Measurements from ENCODE around the gene FREM2. TPM values are rescaled to one million over a fixed set of nuclear protein-coding genes. Genes with fewer than 3 reads are reported as not detected.

The FREM2 gene
- total RNA-seq, 4 donors from 2014 or later = 10.8 to 18.0 (median 12.7) TPM

- TF ChIP-seq EP300 (IDR thresholded peaks at IDR 0.05) (no peak), CTCF (IDR thresholded peaks at IDR 0.05) (no peak), POLR2A (IDR thresholded peaks at IDR 0.05) (no peak)
- Histone ChIP-seq H3K4me3 (no peak overlapping the region), H3K27me3 (no peaks in the 10 kb centered on the region), H3K36me3 (no peaks in the 10 kb centered on the region), H3K9me3 (peaks cover 0 to 21% (median 5%) of the 10 kb centered on the region in 4 donors), H3K4me1 (peaks cover 0 to 5% (median 0%) of the 10 kb centered on the region in 4 donors), H3K27ac (peak overlapping the region in 2 of 4 donors; percentile 21 to 79)
- DNase-seq (ENCODE audit: low spot score in 2 of 2) = no peak
- WGBS, 2 donors = 50 to 59% methylated on average over 2 of the region's 2 CpGs
These were observed 117.2 kb downstream of the FREM2 start for GRCh38 chr13:38804061-38804460.

- peaks cover 0 to 25% (median 7%) of the 10 kb centered on the region in 4 donors for H3K9me3 ChIP-seq
- H3K4me3 ChIP-seq = no peak overlapping the region
- TF ChIP-seq EP300 (IDR thresholded peaks at IDR 0.05) (no peak), POLR2A (IDR thresholded peaks at IDR 0.05) (no peak), CTCF (IDR thresholded peaks at IDR 0.05) (no peak)
- H3K27me3 ChIP-seq = no peaks in the 10 kb centered on the region
- 33 to 50% methylated on average over 1 of the region's 1 CpG for WGBS, 2 donors
- H3K4me1 ChIP-seq = peaks cover 0 to 5% (median 0%) of the 10 kb centered on the region in 4 donors
- H3K36me3 ChIP-seq = no peaks in the 10 kb centered on the region
- H3K27ac ChIP-seq = peak overlapping the region in 2 of 4 donors; percentile 21 to 79
- no peak for DNase-seq (ENCODE audit: low spot score in 2 of 2)
These were observed 117.7 kb downstream of the FREM2 start for GRCh38 chr13:38804536-38804935.

GRCh38 chr13:38814331-38814730 lies 127.5 kb downstream of the FREM2 start:
- Histone ChIP-seq H3K27ac (no peak overlapping the region), H3K4me1 (peaks cover 0 to 11% (median 0%) of the 10 kb centered on the region in 4 donors), H3K36me3 (no peaks in the 10 kb centered on the region), H3K9me3 (peaks cover 0 to 31% (median 11%) of the 10 kb centered on the region in 4 donors), H3K27me3 (no peaks in the 10 kb centered on the region), H3K4me3 (no peak overlapping the region)
- 56 to 73% methylated on average over 1 of the region's 1 CpG for WGBS, 2 donors
- DNase-seq (ENCODE audit: low spot score in 2 of 2) = no peak
- TF ChIP-seq CTCF (IDR thresholded peaks at IDR 0.05) = no peak
- TF ChIP-seq EP300 (IDR thresholded peaks at IDR 0.05) = no peak
- no peak for TF ChIP-seq POLR2A (IDR thresholded peaks at IDR 0.05)

- peak in 1 of 2 donors; percentile 24 for DNase-seq (ENCODE audit: low spot score in 2 of 2)
- WGBS, 2 donors = 0 to 9% methylated on average over 1 of the region's 1 CpG
These were observed 132.2 kb downstream of the FREM2 start for GRCh38 chr13:38819053-38819452.

More at GRCh38 chr13:38819053-38819452, 132.2 kb downstream of the FREM2 start:
- H3K4me3 ChIP-seq = no peak overlapping the region
- H3K4me1 ChIP-seq = peaks cover 0 to 36% (median 3%) of the 10 kb centered on the region in 4 donors
- H3K9me3 ChIP-seq = no peaks in the 10 kb centered on the region
- TF ChIP-seq EP300 (IDR thresholded peaks at IDR 0.05) (no peak), POLR2A (IDR thresholded peaks at IDR 0.05) (no peak), CTCF (IDR thresholded peaks at IDR 0.05) (no peak)
- peak overlapping the region in 2 of 4 donors; percentile 59 to 91 for H3K27ac ChIP-seq
- no peaks in the 10 kb centered on the region for H3K27me3 ChIP-seq
- H3K36me3 ChIP-seq = no peaks in the 10 kb centered on the region
